Upper lobe of left lung (tissue), 4 donors: ENCODE data around the gene GARIN6.

Experiments used
- CTCF ChIP-seq, 6 experiments: fragments of 450-650 bp in 4 of 6; fragments of 200-600 bp in 2 of 6; sonication (generic) in 2 of 6; IDR thresholded peaks; one replicate each; pipeline ENCODE4 v1.5.1; 2016 to 2019; ENCODE audit warnings: antibody characterized with exemption in 6 of 6
- POLR2AphosphoS5 ChIP-seq, 2 donors: sonication (generic); formaldehyde crosslinking; IDR thresholded peaks; one replicate each; pipeline ENCODE4 v1.5.1; 2017; ENCODE audit warnings: antibody characterized with exemption in 2 of 2

GRCh38 chr12:99611599-99611998 lies 36.0 kb upstream of the GARIN6 start:
- TF ChIP-seq CTCF (IDR thresholded peaks at IDR 0.05): no peak
- TF ChIP-seq POLR2AphosphoS5 (IDR thresholded peaks at IDR 0.05): no peak
